Endothelial cell (in vitro differentiated cells): ENCODE data around the gene TRPC1. TPM values are rescaled to one million over a fixed set of nuclear protein-coding genes. Genes with fewer than 3 reads are reported as not detected.
"Not testable (repeated sequence)": the region's sequence is repeated elsewhere in the genome, so short reads cannot be mapped to it uniquely, and the experiment has no call there.

Experiments
- DNase-seq: peaks from one replicate; pipeline ENCODE4 v3.0.0; 2021; ENCODE audit warnings: low spot score
- H3K27ac Mint-ChIP-seq: one replicate; pipeline ENCODE4 v1.8.0; 2021; ENCODE audit warnings: mixed read lengths, inconsistent platforms; ENCODE audit not compliant: unreplicated experiment
- H3K27me3 Mint-ChIP-seq: one replicate; pipeline ENCODE4 v1.8.0; 2021; ENCODE audit warnings: mild to moderate bottlenecking, moderate library complexity, mixed read lengths, inconsistent platforms; ENCODE audit not compliant: unreplicated experiment
- H3K36me3 Mint-ChIP-seq: one replicate; pipeline ENCODE4 v1.8.0; 2021; ENCODE audit warnings: mild to moderate bottlenecking, low read depth, mixed read lengths, inconsistent platforms; ENCODE audit not compliant: unreplicated experiment
- H3K4me1 Mint-ChIP-seq: one replicate; pipeline ENCODE4 v1.8.0; 2021; ENCODE audit warnings: mild to moderate bottlenecking, mixed read lengths, inconsistent platforms; ENCODE audit not compliant: unreplicated experiment
- H3K4me3 Mint-ChIP-seq: one replicate; pipeline ENCODE4 v1.8.0; 2021; ENCODE audit warnings: mild to moderate bottlenecking, mixed read lengths, inconsistent platforms; ENCODE audit not compliant: unreplicated experiment
- H3K9me3 Mint-ChIP-seq: one replicate; pipeline ENCODE4 v1.8.0; 2021; ENCODE audit warnings: mixed read lengths, inconsistent platforms; ENCODE audit not compliant: unreplicated experiment
- total RNA-seq: library from RNA; stranded (reverse); fragmentation: NEBNext Ultra II Directional; extraction: Animal tissue kit (Norgen Biotek cat#: 25700); gene quantifications from one replicate; pipeline ENCODE4 v1.2.1, GENCODE V29; 2021; ENCODE audit not compliant: unreplicated experiment
- TF ChIP-seq, protein P1 (sequence below): fragments of 200-600 bp; sonication (generic); IDR thresholded peaks from one replicate; pipeline ENCODE4 v1.5.0; 2021; ENCODE audit warnings: antibody characterized with exemption; ENCODE audit not compliant: unreplicated experiment

The TRPC1 gene
- total RNA-seq, 1 donor from 2014 or later = 19.0 TPM

DNA sequence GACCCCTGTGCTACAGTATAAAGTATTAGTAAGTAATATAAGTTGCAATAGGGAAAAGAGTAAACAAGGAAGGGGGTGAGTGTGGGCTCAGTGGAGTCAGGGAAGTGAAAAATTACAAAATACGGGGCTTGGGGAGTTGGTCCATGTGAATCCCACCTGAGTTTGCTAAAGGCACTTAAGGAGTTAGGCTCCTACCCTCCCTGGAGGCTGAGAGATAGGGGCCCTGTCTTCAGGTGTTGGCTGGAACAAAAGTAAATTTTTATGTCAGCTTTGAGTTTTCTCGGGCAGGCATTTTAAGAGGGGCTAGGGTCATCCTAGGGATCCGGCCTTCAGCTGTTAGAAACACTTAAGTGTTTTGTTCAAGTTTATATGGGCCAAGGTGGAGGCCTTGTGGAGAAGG is 8.2 kb downstream of the TRPC1 start:
- TF ChIP-seq, protein P1, sequence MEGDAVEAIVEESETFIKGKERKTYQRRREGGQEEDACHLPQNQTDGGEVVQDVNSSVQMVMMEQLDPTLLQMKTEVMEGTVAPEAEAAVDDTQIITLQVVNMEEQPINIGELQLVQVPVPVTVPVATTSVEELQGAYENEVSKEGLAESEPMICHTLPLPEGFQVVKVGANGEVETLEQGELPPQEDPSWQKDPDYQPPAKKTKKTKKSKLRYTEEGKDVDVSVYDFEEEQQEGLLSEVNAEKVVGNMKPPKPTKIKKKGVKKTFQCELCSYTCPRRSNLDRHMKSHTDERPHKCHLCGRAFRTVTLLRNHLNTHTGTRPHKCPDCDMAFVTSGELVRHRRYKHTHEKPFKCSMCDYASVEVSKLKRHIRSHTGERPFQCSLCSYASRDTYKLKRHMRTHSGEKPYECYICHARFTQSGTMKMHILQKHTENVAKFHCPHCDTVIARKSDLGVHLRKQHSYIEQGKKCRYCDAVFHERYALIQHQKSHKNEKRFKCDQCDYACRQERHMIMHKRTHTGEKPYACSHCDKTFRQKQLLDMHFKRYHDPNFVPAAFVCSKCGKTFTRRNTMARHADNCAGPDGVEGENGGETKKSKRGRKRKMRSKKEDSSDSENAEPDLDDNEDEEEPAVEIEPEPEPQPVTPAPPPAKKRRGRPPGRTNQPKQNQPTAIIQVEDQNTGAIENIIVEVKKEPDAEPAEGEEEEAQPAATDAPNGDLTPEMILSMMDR = no peak
- H3K36me3 Mint-ChIP-seq = no peaks in the 10 kb centered on the region
- H3K4me3 Mint-ChIP-seq = no peak overlapping the region
- H3K27ac Mint-ChIP-seq = peak overlapping the region; percentile 58
- H3K4me1 Mint-ChIP-seq = peaks cover 14% of the 10 kb centered on the region
- no peaks in the 10 kb centered on the region for H3K9me3 Mint-ChIP-seq
- DNase-seq = no peak
- no peaks in the 10 kb centered on the region for H3K27me3 Mint-ChIP-seq

DNA sequence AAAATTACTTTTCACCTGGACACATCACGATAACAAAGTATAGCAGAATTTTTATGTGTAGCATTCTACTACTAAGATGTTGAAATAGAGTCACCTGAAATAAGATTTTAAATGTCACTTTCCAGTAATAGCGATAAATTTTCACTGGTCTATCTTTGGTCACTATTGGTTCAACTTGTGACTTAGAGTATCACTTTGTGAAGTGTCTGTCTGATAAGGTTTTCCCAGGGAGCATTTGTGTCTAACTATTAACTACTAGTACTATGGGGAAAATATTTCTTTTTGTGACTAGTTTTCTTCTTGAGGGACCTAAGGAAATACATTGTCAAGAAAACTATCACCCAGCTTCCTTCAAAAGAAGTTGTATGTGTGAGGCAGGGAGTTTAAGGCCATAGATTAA is 11.0 kb downstream of the TRPC1 start:
- no peaks in the 10 kb centered on the region for H3K27me3 Mint-ChIP-seq
- peak overlapping the region; percentile 27 for H3K27ac Mint-ChIP-seq
- TF ChIP-seq, protein P1 = no peak
- H3K36me3 Mint-ChIP-seq = no peaks in the 10 kb centered on the region
- H3K9me3 Mint-ChIP-seq = no peaks in the 10 kb centered on the region
- H3K4me3 Mint-ChIP-seq = no peak overlapping the region
- peaks cover 14% of the 10 kb centered on the region for H3K4me1 Mint-ChIP-seq
- no peak for DNase-seq

- DNase-seq = no peak
- TF ChIP-seq, protein P1 = no peak
Measured at GRCh38 chr3:142735462-142735861, 11.6 kb downstream of the TRPC1 start.

DNA sequence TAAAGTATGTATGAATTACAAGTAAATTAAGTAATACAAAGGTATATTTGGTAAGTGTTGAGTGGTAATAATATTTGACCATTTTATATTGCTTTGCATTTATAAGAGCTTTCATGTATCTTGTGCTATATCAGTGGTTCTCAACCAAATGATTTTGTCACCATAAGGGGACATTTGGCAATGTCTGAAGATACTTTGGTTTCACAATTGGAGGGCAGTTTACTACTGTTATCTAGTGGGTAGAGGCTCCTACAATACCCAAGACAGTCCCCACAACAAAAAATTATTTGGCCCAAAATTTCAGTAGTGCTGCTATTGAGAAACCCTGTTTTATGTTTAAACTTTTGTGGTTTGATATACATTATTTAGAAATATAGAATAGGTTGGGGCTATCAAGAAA is 14.6 kb downstream of the TRPC1 start:
- Mint-ChIP-seq H3K27ac (no peak overlapping the region), H3K4me3 (no peak overlapping the region), H3K9me3 (no peaks in the 10 kb centered on the region), H3K36me3 (no peaks in the 10 kb centered on the region), H3K4me1 (peaks cover 14% of the 10 kb centered on the region), H3K27me3 (no peaks in the 10 kb centered on the region)
- no peak for DNase-seq
- TF ChIP-seq, protein P1 = no peak

More at GRCh38 chr3:142735462-142735861, 11.6 kb downstream of the TRPC1 start:
- Mint-ChIP-seq H3K9me3 (no peaks in the 10 kb centered on the region), H3K4me1 (peaks cover 14% of the 10 kb centered on the region), H3K27me3 (no peaks in the 10 kb centered on the region), H3K4me3 (no peak overlapping the region), H3K36me3 (no peaks in the 10 kb centered on the region), H3K27ac (no peak overlapping the region)

DNA sequence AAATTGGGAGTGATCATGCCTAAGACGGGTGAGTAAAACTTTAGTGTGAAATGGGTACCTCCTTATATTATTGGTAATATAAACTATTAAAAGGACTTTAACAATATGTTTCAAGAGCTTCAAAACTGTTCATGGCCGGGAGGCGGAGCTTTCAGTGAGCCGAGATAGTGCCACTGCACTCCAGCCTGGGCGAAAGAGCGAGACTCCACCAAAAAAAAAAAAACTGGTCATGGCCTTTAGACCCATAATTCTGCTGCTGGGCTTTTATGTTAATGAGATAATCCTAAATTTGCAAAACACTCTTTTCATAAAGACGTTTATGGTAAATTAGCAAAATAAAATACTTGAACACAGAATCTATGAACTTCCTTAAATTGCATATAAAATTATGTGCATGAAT is 22.8 kb downstream of the TRPC1 start:
- Mint-ChIP-seq H3K9me3 (no peaks in the 10 kb centered on the region), H3K36me3 (peaks cover 17% of the 10 kb centered on the region), H3K4me3 (no peak overlapping the region), H3K27me3 (no peaks in the 10 kb centered on the region), H3K4me1 (no peaks in the 10 kb centered on the region), H3K27ac (no peak overlapping the region)
- DNase-seq = no peak
- TF ChIP-seq, protein P1 = no peak

DNA sequence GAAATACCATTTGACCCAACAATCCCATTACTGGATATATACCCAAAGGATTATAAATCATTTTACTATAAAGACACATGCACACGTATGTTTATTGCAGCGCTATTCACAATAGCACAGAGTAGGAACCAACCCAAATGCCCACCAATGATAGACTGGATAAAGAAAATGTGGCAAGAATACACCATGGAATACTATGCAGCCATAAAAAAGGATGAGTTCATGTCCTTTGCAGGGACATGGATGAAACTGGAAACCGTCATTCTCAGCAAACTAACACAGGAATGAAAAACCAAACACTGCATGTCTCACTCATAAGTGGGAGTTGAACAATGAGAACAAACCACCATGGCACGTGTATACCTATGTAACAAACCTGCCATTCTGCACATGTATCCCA is 26.7 kb downstream of the TRPC1 start:
- not testable (repeated sequence) for H3K9me3 Mint-ChIP-seq, DNase-seq
- peaks cover 19% of the 10 kb centered on the region for H3K36me3 Mint-ChIP-seq

DNA sequence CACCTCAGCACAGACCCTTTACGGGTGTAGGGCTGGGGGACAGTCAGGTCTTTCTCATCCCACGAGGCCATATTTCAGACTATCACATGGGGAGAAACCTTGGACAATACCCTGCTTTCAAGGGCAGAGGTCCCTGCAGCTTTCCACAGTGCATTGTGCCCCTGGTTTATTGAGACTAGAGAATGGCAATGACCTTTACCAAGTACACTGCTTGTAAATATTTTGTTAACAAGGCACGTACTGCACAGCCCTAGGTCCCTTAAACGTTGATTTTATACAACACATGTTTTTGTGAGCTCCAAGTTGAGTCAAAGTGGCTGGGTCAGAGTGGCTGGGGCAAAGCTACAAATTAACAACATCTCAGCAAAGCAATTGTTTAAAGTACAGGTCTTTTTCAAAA is 28.8 kb downstream of the TRPC1 start:
- not testable (repeated sequence) for DNase-seq, H3K9me3 Mint-ChIP-seq, H3K27me3 Mint-ChIP-seq, H3K4me3 Mint-ChIP-seq, H3K4me1 Mint-ChIP-seq, H3K27ac Mint-ChIP-seq
- H3K36me3 Mint-ChIP-seq = peaks cover 25% of the 10 kb centered on the region

More for the DNA sequence above, 26.7 kb downstream of the TRPC1 start:
- H3K4me3 Mint-ChIP-seq, H3K27ac Mint-ChIP-seq, H3K4me1 Mint-ChIP-seq, H3K27me3 Mint-ChIP-seq: not testable (repeated sequence)
